ELR (cell line): ENCODE measurements around the gene XG.
"Not testable (repeated sequence)": the region's sequence is repeated elsewhere in the genome, so short reads cannot be mapped to it uniquely, and the experiment has no call there.

ENCODE experiments used
- DNase-seq: peaks from one replicate; pipeline ENCODE4 v3.0.0-alpha.2; 2015; ENCODE audit warnings: low read depth

Gene XG, protein sequence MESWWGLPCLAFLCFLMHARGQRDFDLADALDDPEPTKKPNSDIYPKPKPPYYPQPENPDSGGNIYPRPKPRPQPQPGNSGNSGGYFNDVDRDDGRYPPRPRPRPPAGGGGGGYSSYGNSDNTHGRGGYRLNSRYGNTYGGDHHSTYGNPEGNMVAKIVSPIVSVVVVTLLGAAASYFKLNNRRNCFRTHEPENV

DNA sequence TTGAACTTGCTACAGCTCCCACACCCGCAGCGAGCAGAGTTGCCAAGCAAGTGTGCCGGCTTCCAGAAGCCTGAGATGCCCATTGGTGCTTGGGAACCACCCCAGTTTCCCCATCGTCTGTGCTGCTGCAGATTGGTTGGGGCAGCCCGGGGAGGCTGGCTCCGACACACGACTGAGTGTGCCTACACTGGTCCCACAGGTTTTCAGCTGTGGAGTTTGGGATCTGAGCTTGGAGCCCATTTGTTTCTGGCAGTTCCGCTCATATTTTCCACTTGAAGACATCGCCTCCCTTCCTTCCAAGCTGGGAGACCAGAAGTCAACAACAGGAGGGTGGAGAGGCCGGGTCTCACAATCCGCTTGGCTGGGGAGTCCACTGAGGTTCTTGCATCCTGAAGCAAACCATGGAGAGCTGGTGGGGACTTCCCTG lies at the start of gene XG:
Gene XG, plus strand, starts transcription at position 167 of the 427 bp plus-strand sequence. Its CDS starts 235 bp downstream, at position 402.
- not testable (repeated sequence) for DNase-seq

DNA sequence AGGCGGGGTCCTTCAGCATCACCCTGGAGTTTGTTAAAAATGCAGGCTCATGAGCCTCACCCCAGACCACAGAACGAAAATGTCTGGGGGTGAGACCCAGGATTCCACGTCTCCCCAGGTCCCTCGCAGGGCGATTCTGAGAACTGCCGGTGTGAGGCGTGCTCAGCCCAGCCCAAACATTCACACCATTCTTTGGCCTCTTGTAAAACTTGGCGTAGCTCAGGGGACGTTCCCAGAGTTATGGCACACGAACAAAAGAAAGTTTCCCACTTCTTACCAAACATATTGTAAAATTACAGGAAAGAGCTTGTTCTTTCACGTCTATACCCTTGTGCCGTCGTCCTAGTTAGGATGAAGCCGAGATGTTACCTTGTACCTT lies 47.9 kb upstream of the XG start:
- DNase-seq = no peak

- no peak for DNase-seq
Measured at GRCh38 chrX:2705046-2705832, 46.6 kb upstream of the XG start.

- DNase-seq = peak; percentile 96
Measured at GRCh38 chrX:2707334-2707760, 44.5 kb upstream of the XG start.

- peak; percentile 54 for DNase-seq
Measured at GRCh38 chrX:2708021-2708420, 43.8 kb upstream of the XG start.

- DNase-seq = no peak
Measured at GRCh38 chrX:2708592-2709188, 43.1 kb upstream of the XG start.

DNA sequence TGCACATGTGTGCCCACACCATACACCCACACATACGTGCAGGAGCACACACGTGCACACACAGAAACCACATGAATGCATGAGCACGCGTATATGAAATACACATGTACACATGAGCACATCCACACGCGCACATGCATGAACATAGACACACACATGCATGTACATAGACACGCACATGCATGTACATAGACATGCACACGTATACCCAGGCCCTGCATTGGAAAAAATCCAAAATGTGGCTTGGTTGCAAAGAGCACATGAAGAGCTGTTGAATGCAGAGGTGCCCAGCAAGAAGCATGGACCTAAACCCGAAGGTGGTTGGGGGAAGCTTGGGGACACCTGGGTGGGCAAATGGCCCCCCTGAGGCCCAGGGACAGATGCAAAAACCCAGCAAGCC lies 42.3 kb upstream of the XG start:
- no peak for DNase-seq

- DNase-seq = peak; percentile 89
Measured at GRCh38 chrX:2710041-2710840, 41.6 kb upstream of the XG start.

DNA sequence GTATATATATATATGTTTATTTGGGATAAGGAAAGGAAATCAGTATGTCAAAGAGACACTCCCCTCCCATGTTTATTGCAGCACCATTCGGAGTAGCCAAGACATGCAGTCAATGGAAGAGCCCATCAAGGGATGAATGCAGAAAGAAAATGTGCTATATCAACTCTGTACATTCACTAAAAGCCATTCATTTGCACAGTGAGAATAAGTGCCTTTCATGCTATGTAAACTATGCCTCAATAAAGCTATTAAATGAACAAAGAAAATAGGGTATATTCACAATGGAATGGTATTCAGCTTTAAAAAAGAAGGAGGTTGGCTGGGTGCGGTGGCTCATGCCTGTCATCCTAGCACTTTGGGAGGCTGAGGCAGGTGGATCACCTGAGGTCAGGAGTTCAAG lies 40.4 kb upstream of the XG start:
- no peak for DNase-seq

GRCh38 chrX:2712428-2712827 lies 39.4 kb upstream of the XG start:
- no peak for DNase-seq

- DNase-seq = no peak
Measured at GRCh38 chrX:2712890-2713840, 38.7 kb upstream of the XG start.

DNA sequence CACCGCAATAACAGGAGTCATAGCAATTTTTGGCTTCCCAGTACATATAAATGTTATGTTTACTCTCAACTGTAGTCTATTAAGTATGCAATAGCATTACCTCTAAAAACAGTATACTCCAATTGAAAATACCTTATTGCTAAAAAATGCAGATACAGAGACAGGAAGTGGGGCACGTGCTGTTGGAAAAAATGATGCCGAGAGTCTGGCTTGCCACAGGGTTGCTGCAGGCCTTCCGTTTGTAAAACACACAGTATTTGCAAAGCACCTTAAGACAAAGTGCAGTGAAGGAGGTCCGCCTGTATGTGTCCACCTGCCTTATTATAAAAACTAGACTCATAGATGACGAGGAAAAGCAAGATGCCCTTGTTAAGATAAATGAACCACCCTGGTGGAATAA lies 37.3 kb upstream of the XG start:
- no peak for DNase-seq

DNA sequence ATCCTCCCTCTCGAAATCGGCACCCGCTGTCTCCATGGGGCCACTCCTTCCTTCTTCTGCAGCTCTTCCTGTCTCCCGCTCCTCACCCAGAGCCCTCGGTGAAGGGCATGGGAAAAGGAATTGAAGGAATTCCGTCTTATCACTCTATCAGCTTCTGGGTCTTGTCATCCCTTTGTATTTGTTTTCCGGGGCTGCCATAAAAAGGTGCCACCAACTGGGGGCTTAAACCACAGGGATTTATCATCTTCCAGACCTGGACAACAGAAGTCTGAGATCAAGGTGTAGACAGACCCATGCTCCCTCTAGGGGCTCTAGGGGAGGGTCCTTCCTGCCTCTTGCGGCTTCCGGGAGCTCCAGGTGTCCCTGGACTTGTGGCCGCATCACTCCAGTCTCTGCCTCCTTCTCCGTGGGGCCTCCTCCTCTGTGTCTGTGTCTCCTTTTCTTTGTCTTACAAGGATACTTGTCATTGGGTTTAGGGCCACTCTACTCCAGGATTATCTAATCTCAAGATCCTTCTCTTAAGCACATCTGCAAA lies 36.7 kb upstream of the XG start:
- DNase-seq = no peak

- DNase-seq = no peak
Measured at GRCh38 chrX:2717312-2717711, 34.5 kb upstream of the XG start.

GRCh38 chrX:2718821-2719220 lies 33.0 kb upstream of the XG start:
- DNase-seq = no peak

DNA sequence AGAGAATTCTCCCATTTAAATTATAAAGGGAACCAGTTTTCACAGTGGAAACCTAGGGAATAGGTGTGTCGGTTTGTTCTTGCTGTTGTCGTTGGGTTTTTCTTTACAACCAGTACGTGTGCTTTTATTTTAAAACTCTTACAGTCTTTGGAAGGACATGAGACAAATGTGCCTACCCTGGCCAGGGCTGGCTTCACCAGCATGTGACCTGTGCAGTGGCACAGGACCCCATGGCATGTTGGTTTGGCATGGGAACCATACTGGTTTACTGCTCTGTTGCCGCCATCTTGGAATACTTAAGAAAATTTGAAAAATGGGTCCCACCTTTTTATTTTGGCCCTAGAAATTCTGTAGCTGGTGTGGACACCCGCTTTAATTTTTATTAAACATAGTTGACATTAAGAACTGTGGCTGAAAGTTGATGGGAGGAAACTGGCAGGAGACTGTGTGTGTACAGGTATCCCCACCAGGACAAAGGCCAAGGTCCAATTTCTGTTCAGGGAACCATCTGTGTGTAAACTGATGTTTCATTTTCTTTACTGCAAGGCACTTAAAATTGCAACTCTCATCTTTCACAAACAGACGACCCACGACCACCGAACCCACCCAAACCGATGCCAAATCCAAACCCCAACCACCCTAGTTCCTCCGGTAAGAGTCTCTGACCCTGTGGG lies 31.9 kb upstream of the XG start:
- DNase-seq = no peak

GRCh38 chrX:2723286-2723879 lies 28.5 kb upstream of the XG start:
- DNase-seq = no peak

DNA sequence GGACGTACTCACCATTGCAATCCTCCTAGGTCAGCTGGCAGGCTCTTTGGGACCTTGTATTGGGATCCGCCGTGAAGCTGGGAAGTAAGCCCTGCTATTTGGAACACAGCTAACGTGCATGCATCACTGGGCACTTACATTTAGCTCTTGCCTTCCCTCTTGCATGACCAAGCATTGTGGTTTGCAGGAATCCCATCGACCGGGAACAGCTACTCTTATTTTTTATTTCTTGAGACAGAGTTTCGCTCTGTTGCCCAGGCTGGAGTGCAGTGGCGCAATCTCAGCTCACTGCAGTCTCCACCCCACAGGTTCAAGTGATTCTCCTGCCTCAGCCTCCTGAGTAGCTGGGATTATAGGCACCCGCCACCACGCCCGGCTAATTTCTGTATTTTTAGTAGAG lies 24.6 kb upstream of the XG start:
- not testable (repeated sequence) for DNase-seq

GRCh38 chrX:2732076-2732475 lies 19.8 kb upstream of the XG start:
- DNase-seq = no peak

GRCh38 chrX:2732649-2733048 lies 19.2 kb upstream of the XG start:
- DNase-seq = no peak
